GM21515 (cell line): ENCODE results near the gene PYCR2.
A peak's percentile ranks its signal among the peaks of the same experiment; 100 is the strongest.
"Not testable (repeated sequence)": the region's sequence is repeated elsewhere in the genome, so short reads cannot be mapped to it uniquely, and the experiment has no call there.

Source experiments
- ATAC-seq: cut with Tn5 transposase; IDR thresholded peaks from one replicate; pipeline ENCODE4 v1.9.1; 2021; ENCODE audit not compliant: unreplicated experiment

Gene PYCR2

DNA sequence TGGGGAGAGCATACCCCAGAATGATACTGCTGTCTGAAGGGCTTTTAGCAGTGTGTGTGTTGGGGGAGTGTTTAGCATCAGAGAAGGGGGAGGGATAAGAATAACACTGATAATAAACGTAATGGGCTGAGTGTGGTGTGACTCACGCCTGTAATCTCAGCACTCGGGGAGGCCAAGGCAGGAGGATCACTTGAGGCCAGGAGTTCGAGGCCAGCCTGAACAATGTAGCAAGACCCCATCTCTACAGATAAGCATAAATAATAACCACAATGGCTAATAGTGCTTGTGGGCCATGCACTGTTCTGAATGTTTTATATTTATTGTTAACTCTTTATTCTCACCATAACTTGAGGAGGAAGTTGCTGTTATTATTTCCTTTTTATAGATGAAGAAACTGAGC lies 19.5 kb upstream of the PYCR2 start:
- no peak for ATAC-seq

DNA sequence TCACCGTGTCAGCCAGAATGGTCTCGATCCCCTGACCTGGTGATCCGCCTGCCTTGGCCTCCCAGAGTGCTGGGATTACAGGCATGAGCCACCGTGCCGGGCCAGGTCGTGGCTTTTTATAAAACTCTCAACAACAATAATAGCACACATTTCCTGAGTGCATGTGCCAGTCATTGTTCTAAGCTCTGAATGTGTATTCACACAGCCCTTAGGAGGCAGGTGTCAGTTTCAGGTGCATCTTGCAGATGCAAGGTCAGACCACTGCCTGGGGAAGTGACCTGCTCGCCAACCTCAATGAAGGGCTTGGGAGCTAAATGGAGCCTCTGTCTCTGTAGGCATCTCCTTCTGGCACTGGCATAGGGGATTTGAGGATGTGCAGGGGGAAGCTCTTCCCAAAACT lies 18.5 kb upstream of the PYCR2 start:
- ATAC-seq = peak; percentile 96

DNA sequence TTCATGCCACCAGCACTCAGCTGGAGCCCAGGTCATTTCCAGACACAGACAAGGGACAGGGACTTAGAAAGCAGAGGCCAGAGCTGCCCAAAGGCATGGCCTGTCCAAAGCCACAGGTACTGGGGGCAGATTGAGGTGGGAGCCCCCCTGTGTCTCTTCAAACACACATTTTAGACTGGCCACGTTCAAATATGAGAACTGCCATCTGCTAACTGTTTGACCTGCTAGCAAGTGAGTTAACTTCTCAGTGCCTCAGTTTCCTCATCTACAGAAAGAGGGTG lies 17.8 kb upstream of the PYCR2 start:
- ATAC-seq = no peak

DNA sequence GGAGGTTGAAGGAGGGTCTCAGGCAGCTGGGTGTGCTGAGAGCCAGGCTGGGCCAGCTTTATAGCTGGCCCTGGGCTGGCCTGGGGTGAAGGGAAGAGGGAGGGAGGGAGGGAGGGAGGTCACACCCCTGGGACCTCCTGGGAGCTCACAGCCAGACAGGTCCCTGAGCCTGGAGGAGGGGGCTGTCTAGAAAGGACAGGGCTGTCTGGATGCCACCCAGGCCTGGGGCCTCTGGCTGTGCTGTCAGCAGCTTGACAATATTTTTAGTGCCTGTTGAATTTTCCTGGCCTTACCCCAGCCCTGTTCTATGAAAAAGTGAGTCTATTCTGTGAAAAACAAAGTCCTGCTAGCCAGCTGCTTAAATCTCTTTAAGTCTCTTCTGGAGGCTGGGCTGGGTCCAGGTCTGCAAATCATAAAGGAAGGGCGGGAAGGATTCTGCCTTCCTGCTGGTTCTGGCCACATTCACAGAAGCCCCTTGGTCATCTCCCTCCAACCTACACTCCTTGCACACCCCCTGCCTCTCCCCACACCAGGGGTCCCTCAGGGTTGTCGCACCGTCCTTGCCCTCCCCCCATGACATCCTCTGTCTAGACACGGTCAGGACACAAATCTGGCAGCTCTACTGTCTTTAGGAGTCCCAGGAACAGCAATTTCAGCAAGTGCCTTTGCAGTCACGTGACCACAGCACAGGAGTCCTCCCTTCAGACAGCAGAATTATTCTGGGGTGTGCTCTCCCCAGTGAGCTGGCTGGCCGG lies 17.3 kb upstream of the PYCR2 start, which contains the start of gene LEFTY2:
TSS of gene LEFTY2 (minus strand) at position 34 of the 755 bp plus-strand sequence. CDS start 80 bp downstream, outside the sequence.
- ATAC-seq = no peak

DNA sequence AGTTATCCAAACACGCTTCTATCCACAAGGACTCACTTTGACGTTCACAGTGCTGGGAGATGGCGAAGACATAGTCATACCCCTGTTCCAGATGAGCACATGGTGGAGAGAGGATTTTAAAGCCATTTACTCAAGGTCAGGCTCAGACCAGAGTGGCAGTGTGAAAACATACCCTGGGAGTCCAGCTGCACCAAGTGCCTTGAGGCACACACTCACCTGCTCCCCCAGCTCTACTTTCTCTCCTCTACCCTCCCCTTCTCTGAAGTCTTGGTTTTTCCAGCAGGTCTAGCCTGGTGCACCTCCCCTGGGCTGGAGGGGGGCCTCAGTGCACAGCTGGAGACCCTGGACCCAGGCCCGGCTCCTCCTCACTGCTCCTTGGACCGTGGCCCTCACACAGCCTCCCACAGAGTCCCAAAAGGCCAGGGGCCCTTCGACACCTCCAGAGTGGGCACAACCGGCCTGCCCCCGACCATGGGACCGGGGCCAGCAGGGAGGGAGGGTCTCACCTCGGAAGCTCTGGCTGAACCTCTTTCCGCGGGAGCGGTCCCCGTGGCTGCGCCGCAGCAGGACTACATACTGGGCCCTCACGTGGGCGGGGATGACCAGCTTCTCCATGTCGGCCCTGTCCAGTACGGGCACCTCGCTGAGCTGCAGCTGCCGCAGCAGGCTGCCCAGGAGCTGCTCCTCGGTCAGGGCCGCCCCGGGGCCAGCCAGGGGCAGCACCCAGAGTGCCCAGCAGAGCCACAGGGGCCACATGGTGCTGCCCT lies 16.5 kb upstream of the PYCR2 start:
- no peak for ATAC-seq

DNA sequence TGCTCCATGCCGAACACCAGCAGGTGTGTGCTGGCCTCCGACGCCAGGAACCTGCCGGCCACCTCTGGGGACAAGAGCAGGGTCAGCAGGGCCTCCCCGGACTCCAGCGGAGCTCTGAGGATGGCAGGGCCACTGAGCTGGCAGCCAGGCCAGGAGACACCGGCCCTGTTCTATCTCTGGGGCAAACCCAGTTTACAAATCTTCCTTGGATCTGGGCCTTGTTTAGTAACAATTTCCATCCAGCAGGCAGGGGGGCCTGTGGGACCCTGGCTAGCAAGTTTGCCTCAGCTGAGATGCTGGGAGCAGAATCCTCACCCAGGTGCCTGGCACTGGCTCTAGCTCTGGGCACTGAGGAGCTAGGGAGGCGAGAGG lies 15.9 kb upstream of the PYCR2 start:
- not testable (repeated sequence) for ATAC-seq

DNA sequence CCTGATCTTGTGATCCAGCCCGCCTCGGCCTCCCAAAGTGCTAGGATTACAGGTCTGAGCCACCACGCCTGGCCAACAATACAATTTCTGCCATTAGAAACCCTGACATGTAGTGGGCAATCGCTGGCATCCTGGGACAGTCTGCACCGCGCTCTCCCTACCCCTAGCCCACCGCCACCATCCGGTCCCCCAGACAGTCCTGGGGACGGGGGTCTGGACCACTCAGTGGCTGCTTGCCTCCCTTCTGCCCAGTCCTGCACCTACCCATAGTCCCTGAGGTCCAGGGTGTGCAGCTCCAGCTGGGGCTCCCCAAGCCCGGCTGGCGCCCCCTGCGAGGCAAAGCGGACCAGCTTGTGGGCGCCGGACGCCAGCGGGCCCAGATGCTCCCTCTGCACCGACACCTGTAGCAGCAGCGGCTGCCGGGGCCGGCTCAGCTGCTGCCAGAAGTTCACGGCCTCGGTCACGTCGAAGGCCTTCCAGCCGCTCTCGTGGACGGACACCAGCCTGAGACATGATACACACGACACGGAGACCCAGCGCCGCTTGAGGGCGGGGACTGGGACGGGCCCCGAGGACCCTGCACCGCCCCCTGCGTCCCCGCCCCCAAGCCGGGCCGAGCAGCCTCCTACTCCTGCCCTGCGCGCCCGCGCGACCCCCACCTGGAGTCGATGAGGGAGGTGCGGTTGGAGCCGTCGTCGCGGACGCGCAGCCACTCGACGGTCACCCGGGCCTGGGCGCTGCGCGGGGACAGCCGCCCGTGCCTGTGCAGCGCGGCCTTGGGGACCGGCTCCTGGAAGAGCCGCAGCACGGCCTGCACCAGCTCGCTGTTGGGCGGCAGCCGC lies 15.3 kb upstream of the PYCR2 start:
- not testable (repeated sequence) for ATAC-seq

DNA sequence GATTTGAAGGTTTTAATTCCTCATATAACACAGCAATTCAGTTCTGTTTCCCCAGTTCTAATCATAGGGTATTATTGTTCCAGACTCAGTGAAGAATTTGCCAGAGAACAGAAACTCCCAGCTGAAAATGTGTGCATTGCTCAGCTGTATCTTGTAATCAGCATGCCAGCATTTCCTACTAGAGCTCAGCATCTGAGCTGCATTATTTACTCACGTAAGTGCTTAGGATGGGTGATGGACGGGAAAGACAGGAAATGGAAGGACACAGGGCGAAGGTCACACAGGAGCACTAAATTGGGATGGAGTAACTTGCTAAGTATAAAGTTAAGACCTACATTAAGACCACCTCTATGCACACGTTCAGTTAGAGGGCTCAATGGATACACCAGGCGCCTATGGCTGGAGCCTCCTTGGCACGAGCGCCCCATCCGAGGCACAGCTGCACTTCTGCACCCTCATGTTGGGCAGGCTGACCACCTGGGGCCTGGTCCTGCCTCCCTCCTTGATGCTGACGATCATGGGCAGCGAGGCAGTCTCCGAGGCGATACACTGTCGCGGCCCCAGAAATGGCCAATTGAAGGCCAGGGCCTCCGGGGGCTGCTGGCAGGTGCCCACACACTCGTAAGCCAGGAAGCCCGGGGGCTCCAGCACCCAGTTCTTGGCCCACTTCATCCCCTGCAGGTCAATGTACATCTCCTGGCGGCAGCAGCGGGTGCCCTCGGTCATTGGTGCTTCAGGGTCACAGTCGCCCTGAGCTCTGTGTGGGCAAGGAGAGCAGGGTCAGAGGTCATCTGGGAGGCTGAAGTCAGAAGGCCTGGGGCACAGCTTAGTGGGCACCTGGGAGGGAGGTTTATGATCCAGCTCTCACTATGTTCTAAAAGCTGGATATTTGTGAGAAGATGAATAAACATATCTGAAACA lies 13.3 kb upstream of the PYCR2 start:
- ATAC-seq = no peak

DNA sequence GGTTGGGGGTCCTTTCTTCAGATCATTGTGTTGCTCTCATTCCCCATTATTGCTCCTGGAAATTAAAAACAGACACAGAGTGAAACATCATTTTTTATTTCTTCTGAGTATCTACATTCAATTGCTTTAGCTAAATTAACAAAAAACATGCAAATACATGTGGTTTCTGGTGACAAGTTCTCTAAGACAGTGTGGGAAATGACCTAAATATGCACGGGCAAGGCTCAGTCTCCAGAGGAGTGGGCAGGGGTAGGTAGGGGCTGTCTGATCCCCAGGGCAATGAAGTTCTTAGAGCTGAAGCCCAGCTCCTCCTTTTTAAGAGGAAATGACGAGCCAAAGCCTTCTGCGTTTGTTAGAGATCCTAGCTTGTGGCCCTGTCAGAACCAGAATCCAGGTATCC lies 12.5 kb upstream of the PYCR2 start:
- no peak for ATAC-seq

DNA sequence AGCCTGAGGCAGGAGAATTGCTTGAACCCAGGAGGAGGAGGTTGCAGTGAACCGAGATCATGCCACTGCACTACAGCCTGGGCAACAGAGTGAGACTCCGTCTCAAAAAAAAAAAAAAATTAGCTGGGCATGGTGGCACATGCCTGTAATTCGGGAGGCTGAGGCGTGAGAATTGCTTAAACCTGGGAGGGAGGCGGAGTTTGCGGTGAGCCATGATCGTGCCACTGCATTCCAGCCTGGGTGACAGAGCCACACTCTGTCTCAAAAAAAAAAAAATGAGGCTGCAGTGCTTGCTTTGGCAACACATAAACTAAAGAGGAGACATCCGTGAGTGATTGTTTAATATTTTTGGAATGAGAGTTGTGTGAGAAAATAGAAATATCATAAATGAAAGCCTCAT lies 12.0 kb upstream of the PYCR2 start:
- ATAC-seq = not testable (repeated sequence)

DNA sequence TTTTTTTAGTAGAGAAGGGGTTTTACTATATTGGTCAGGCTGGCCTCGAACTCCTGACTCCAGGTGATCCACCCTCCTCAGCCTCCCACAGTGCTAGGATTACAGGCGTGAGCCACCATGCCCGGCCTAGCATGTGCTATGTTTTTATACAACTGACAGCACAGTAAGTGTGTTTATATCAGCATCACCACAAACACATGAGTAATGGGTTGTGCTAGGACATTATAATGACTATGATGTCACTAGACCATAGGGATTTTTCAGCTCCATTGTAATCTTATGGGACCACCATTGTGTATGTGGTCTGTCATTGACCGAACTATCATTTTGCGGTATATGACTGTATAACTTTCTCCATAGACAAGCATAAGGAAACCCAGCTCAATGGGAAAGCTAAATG lies 10.7 kb upstream of the PYCR2 start:
- ATAC-seq = no peak

DNA sequence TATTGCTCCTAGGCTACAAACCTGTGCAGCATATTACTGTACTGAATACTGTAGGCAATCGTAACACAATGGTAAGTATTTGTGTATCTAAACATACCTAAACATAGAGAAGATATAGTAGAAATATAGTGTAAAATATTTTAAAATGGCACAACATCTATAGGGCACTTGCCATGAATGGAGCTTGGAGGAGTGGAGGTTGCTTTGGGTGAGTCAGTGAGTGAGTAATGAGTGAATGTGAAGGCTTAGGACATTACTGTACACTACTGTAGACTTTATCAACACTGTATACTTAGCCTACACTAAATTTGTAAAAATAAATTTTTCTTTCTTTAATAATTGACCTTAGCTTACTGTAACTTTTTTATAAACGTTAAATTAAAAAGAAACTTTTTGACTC lies 9.0 kb upstream of the PYCR2 start:
- ATAC-seq = no peak

DNA sequence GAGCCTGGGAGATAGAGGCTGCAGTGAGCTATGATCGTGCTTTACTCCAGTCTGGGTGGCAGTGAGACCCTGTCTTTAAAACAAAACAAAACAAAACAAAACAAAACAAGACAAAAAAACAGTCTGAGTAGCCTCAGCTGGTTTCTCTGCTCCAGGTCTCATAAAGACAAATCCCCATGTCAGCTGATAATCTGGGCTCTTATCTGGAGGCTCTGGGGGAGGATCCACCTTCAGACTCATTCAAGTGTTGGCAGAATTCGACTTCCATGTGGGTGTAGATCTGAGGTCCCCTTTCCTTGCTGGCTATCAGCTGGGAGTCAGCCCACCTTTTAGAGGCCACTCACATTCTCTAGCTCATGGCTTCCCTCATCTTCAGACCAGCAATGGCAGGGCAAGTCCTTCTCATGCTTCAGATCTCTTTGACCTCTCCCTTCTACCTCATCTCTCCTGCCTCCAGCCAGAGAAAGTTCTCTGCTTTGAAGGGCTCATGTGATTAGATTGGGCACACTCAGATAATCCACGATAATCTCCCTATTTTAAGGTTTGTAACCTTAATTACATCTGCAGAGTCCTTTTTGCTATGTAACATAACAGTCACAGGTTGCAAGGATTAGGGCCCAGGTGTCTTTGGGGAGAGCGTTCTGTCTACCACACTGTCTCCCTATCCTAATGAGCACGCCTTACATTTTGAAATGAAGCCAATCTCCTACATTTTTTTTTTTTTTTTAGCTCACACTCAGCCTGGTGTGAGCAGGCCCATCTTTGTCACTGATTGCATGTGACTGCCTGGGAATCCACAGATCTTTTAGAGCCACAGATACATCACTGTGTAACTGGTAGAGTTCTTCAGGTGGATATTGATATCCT lies 7.5 kb upstream of the PYCR2 start:
- no peak for ATAC-seq

DNA sequence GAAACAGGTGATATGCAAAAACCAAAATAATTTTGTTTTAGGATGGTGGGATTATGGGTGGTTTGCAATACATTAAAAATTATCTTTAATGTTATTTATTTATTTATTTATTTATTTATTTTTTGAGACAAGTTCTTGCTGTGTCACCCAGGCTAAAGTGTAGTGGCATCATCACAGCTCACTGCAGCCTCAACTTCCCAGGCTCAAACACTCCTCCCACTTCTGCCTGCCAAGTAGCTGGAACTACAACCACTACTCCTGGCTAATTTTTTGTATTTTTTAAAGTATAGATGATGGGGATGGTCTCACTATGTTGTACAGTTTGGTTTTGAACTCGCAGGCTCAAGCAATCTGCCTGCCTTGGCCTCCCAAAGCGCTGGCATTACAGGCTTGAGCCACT lies 6.5 kb upstream of the PYCR2 start:
- no peak for ATAC-seq

DNA sequence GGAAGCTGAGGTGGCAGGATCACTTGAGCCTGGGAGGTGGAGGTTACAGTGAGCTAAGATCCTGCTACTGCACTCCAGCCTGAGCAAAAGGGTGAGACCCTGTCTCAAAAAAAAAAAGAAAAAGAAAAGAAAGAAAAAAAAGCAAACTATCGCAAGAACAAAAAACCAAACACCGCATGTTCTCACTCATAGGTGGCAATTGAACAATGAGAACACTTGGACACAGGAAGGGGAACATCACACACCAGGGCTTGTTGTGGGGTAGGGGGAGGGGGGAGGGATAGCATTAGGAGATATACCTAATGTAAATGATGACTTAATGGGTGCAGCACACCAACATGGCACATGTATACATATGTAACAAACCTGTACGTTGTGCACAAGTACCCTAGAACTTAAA lies 5.4 kb upstream of the PYCR2 start:
- ATAC-seq = not testable (repeated sequence)

DNA sequence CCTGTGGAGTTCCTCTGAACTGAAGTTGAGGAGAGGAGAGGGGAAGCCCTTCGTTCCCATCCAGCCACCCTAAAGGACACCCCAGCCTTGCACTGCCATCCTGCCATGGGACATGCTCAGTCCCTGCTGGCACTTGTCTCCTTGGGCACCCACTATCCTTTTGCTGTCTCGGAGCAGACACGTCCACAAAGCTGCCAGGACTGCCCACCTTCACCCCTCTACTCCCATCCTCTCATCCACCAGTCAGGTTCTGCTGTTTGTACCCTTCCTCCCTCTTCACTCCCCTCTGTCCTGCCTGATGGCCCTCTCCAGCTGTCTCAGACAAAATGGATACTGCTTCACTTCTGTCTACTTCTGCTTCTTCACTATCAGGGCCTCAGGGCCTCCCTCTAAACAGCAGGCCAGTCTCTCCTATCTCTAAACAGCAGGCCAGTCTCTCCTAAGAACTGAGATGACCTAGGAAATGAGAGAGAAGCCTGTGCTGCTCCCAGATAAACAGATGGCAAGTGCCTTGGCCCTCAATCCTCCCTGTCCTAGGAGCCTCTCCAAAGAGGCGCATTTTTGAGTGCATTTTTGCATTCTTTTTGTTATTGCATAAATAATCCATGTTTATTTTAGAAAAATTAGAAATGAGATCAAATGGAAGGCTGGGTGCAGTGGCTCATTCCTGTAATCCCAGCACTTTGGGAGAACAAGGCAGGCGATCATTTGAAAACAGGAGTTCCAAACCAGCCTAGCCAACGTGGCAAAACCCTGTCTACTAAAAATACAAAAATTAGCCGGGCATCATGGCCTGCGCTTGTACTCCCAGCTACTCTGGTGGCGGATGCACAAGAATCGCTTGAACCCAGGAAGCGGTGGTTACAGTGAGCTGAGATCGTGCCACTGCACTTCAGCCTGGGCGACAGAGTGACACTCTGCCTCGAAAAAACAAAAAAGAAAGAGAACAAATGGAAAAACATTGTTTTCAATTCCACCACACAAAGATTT lies 4.4 kb upstream of the PYCR2 start:
- ATAC-seq = no peak

DNA sequence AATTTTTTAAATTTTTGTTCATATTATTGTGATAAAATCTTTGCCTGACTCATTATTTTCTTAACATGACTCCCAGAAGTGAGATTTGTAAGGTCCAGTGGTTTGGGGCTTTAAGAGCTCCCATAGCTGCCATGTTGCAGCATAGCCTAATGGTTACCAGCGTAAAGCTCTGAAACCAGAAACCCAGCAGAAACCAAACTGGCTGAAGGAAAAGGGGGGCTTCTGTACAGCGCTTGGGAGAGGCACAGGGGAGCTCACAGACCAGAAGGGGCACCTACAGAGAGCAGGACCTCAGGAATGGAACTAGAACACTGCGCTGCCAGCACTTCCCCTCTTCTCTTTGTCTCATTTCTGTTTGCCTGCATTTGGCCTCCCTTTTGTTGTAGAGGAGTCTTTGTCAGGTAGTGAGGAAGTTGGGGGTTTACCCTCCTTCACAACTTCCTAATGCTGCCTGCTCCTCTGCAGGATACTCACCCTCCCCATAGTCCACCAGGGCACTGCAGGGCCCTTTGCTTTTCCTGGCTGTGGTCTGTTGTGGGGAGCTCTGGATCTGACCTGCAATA lies 2.6 kb upstream of the PYCR2 start:
- ATAC-seq = no peak

DNA sequence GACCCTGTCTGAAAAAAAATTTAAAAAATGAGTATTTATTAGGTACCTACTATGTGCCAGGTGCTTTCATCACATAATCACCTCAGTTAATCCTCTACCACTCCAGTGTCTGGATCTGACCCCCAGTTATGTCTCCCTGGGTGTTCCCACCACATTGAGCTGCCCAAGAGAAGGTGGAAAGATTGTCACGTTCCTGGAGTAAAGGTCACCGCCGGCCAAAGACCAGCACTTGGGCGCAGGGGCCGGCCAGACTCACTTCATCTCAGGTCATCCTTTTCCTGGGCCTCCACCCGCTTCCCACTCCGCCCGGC lies 714 bp downstream of the PYCR2 start:
- no peak for ATAC-seq
